GM19099 (cell line): Measurements from ENCODE around the gene TBC1D2B.

Source experiments
- POLR2A ChIP-seq: IDR thresholded peaks from 3 replicates; pipeline ENCODE4 v1.6.1; 2011; ENCODE audit warnings: low read depth; ENCODE audit not compliant: insufficient read length; ENCODE audit errors: extremely low read depth

The TBC1D2B gene

GRCh38 chr15:78103406-78104118, 26.1 kb upstream of the TBC1D2B start:
- TF ChIP-seq POLR2A, result no peak

- TF ChIP-seq POLR2A, result no peak
Measured at GRCh38 chr15:78102741-78103140, 25.2 kb upstream of the TBC1D2B start.

- no peak for TF ChIP-seq POLR2A
Measured at GRCh38 chr15:78102211-78102610, 24.7 kb upstream of the TBC1D2B start.

DNA sequence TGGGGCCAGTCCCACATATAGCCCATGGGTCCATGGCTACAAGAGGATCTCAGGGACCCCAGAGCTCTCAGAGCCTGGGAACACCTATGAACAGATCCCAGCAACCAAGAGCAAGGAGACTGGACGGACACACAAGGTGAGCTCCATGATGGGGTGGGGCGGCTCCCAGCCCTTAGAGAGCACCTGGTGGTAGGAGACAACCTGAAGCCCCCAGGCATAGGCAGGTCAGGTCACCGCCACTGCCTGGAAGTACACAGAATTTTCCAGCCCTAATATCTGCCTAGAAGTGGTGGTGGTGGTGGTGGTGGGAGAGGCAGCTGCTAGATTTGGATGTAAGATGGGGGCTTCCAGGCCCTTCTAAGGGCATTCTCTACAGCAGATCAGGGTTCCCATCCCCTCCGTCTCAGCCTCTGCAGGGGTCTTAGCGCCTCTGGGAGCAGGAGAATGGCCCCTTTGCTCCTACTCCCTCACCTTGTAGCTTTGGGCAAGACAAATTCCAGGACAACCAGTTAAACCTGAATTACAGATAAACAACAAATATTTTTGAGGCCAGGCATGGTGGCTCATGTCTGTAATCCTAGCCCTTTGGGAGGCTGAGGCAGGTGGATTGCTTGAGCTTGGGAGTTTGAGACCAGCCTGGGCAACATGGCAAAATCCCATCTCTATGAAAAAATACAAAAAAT, 24.1 kb upstream of the TBC1D2B start:
- no peak for TF ChIP-seq POLR2A

- TF ChIP-seq POLR2A, result no peak
Measured at GRCh38 chr15:78100886-78101285, 23.4 kb upstream of the TBC1D2B start.

DNA sequence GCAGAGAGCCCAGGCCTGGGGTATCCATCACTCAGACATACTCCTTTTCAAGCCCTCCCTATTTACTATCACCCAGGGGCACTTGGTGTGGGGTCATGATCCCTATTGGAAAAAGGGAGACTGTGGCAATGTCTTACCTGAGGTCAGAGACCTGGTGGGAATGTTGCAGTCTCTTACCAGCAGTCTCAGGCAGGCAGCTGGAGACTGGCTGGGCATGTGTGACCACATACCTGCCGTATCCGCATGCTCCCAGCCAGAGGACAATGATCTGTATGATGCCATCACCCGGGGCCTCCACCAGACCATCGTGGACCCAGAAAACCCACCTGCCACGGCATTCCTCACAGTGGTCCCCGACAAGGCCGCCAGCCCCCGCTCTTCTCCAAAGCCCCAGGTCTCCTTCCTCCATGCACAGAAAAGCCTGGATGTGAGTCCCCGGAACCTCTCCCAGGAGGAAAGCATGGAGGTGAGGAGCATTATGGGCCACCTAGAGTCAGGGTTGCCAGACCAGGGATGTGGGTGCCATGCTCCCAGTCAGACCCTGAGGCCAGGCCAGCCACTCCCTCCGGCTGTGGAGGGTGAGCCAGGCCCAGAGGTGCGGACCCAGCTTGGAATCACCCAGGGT, 20.7 kb upstream of the TBC1D2B start:
- no peak for TF ChIP-seq POLR2A

DNA sequence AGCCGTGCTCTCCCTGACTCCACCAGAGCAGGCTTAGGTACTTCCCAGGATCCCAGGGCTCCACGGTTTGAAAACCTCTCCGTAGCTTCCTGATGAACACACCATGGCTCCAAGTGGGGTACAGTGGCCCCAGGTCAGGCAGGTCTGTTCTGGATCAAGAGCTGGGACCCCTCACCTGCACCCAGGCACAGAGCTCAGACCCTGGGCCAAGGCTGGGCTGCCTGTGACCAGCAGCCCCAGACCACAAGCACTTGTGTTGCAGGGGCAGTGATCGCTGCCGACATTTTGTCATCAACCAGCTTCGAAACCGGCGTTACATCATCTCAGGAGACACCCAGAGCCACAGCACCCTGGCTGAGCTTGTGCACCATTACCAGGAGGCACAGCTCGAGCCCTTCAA, 20.2 kb upstream of the TBC1D2B start:
- TF ChIP-seq POLR2A, result no peak

DNA sequence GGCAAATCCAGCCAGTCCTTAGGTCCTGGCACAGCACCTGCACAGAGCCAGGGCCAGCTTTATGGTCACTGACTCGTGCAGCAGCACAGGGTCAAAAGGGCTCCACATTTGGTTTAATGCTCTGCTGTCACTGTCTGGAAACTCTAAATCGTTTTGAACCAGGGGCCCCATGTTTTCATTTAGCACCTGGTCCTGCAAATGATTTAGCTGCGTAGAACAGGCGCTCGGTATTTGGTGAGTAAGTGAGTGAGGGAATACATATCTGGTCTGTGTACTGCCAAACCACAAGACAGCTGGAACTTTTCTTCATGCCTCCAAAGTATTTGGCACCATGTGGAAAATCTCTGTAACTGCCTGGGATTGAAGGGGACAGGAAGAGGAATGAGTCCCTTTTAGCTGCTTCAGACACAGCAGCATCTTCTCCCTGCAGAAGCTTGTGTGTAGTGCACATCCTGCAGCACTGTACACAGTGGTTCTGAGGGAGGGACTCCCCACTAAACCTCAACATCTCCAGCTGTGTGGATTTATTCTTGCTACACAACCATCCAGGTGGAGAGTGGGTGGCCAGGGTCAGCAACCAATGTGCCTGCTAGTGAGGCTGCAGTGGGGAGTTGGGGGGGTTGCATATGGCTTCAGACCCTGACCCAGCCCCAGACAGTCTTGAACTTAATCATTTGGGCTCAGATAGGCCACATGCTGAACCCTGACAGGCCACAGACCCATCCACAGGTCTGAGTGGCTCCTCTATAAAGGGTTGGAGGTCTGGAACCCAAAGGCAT, 15.9 kb upstream of the TBC1D2B start:
- TF ChIP-seq POLR2A, result no peak

DNA sequence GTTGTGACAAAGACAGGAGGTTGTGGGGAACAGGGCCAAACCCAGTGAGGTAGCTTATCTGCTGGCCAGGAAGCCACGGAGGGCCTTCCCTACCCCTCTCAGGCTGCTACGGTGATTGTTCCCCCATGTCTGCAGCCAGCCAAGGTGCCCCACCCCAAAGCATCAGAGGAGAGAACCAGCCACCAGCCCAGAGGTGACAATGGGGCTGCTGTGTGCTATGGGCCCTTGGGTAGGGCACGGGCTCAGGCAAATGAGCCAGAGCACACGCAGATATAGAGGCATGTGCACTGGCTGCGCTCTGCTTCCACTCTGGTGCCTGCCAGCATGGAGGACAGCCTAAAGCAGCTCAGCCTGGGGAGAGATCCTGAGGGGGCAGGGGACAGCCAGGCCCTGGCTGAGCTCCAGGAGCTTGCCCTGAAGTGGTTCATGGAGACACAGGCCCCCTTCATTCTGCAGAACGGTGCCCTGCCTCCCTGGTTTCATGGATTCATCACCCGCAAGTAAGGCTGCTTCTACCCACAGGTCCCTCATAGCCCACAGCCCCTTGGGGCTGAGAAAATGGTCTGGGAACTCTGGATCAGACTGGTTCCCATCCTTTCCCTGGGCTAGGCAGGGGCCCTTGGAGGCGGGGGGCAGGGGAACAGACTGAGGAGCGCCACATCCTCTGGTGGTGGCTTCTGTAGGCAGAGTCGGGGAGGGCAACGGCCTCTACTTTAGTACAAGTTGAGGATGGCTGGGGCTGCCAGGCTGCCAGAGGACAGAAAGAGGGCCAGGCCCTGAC, 14.9 kb upstream of the TBC1D2B start, which contains the start of gene SH2D7:
Gene SH2D7 (plus strand): TSS at position 301 of the 781 bp plus-strand sequence. CDS start 24 bp downstream, at position 325.
- no peak for TF ChIP-seq POLR2A

- no peak for TF ChIP-seq POLR2A
Measured at GRCh38 chr15:78090422-78091063, 13.0 kb upstream of the TBC1D2B start.

- no peak for TF ChIP-seq POLR2A
Measured at GRCh38 chr15:78088773-78089080, 11.2 kb upstream of the TBC1D2B start.

- TF ChIP-seq POLR2A, result no peak
Measured at GRCh38 chr15:78087951-78088772, 10.7 kb upstream of the TBC1D2B start.

DNA sequence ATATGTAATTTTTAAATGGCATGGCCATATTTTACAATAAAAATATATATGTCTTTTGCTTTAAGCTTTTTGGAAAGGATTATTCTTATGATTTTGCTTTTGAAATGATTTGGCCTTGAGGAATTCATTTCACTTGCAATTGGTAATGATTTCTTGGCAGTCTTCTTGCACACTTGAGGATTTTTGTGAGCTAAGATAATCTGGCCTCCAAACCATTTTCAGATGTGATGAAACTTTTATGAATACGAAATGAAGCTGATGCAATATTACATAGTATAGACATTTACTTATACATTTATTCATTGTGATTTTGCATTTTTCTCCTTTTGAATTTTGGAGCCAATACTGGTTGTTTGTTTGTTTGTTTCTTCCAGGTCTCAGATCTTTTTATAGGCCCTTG, 8.4 kb upstream of the TBC1D2B start:
- no peak for TF ChIP-seq POLR2A
